Tibial artery (tissue), 4 donors: ENCODE data around the gene DPP4.

Experiments used
- DNase-seq, 2 donors: peaks; one replicate each; pipeline ENCODE4 v3.0.0-alpha.2; 2019
- H3K27ac ChIP-seq, 2 donors: fragments of 200-600 bp; sonication (generic) in 1 of 2; 1 replicate in 1 of 2; 2 replicates in 1 of 2; pipeline ENCODE4 v1.5.1; 2018 to 2019; ENCODE audit warnings: mild to moderate bottlenecking in 1 of 2
- H3K27me3 ChIP-seq, 2 donors: fragments of 200-600 bp; sonication (generic) in 1 of 2; one replicate each; pipeline versions ENCODE4 v1.5.1 to v1.6.0; 2016 to 2019
- H3K36me3 ChIP-seq, 3 donors: fragments of 200-600 bp; sonication (generic) in 2 of 3; one replicate each; pipeline ENCODE4 v1.5.1; 2016 to 2019; ENCODE audit warnings: mild to moderate bottlenecking in 2 of 3
- H3K4me1 ChIP-seq, 4 donors: fragments of 200-600 bp; sonication (generic) in 2 of 4; 1 replicate in 3 of 4; 2 replicates in 1 of 4; pipeline ENCODE4 v1.5.1; 2016 to 2019
- H3K4me3 ChIP-seq, 2 donors: fragments of 200-600 bp; sonication (generic) in 1 of 2; 1 replicate in 1 of 2; 2 replicates in 1 of 2; pipeline ENCODE4 v1.5.1; 2018 to 2019; ENCODE audit warnings: mild to moderate bottlenecking in 2 of 2
- H3K9me3 ChIP-seq, 3 donors: fragments of 200-600 bp; sonication (generic) in 1 of 3; one replicate each; pipeline ENCODE4 v1.5.1; 2016 to 2019
- intact Hi-C: fragments of 100-400 bp; cut with DNase I; formaldehyde crosslinking; loops from one replicate; pipeline ENCODE4 v1.15.0; 2023; ENCODE audit warnings: low total_unique reads
- TF ChIP-seq, protein P1 (sequence below), 2 experiments: fragments of 200-600 bp in 1 of 2; fragments of 450-650 bp in 1 of 2; IDR thresholded peaks; one replicate each; pipeline ENCODE4 v1.5.1; 2017 to 2019; ENCODE audit warnings: antibody characterized with exemption in 2 of 2, mild to moderate bottlenecking in 1 of 2, moderate library complexity in 1 of 2

DPP4 gene

DNA sequence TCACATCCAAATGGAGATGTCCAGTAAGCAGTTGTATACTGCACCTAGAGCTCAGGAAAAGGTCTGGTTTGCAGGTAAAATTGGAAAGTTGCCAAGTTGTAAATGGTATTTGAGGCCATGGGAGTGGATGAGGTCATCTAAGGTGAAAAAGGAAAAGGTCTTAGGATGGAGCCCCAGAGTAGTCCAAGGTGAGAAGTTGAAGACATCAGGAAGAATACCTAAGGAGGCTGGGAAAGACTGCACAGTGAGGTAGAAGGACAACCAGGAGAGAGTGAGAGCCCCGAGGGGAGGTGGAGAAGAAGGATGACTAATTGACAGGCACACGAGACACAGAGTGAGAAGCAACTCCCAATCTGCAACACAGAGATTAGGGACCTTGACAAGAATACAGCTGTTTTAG lies 10.7 kb downstream of the DPP4 start:
- no peak for DNase-seq
- Histone ChIP-seq H3K27ac (no peak overlapping the region), H3K27me3 (no peaks in the 10 kb centered on the region), H3K36me3 (no peaks in the 10 kb centered on the region), H3K4me1 (no peaks in the 10 kb centered on the region), H3K9me3 (no peaks in the 10 kb centered on the region), H3K4me3 (no peak overlapping the region)
- intact Hi-C loops: no loop called here
- TF ChIP-seq, protein P1, sequence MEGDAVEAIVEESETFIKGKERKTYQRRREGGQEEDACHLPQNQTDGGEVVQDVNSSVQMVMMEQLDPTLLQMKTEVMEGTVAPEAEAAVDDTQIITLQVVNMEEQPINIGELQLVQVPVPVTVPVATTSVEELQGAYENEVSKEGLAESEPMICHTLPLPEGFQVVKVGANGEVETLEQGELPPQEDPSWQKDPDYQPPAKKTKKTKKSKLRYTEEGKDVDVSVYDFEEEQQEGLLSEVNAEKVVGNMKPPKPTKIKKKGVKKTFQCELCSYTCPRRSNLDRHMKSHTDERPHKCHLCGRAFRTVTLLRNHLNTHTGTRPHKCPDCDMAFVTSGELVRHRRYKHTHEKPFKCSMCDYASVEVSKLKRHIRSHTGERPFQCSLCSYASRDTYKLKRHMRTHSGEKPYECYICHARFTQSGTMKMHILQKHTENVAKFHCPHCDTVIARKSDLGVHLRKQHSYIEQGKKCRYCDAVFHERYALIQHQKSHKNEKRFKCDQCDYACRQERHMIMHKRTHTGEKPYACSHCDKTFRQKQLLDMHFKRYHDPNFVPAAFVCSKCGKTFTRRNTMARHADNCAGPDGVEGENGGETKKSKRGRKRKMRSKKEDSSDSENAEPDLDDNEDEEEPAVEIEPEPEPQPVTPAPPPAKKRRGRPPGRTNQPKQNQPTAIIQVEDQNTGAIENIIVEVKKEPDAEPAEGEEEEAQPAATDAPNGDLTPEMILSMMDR (IDR thresholded peaks at IDR 0.05): no peak

- no peaks in the 10 kb centered on the region for H3K4me1 ChIP-seq
- H3K9me3 ChIP-seq: peaks cover 0 to 4% (median under 1%) of the 10 kb centered on the region in 3 donors
- H3K27me3 ChIP-seq: no peaks in the 10 kb centered on the region
- no peak overlapping the region for H3K4me3 ChIP-seq
- intact Hi-C loops: no loop called here
- no peak overlapping the region for H3K27ac ChIP-seq
- H3K36me3 ChIP-seq: no peaks in the 10 kb centered on the region
- no peak for DNase-seq
- TF ChIP-seq, protein P1 (IDR thresholded peaks at IDR 0.05): no peak
These were observed 11.5 kb downstream of the DPP4 start for GRCh38 chr2:162062559-162062958.

DNA sequence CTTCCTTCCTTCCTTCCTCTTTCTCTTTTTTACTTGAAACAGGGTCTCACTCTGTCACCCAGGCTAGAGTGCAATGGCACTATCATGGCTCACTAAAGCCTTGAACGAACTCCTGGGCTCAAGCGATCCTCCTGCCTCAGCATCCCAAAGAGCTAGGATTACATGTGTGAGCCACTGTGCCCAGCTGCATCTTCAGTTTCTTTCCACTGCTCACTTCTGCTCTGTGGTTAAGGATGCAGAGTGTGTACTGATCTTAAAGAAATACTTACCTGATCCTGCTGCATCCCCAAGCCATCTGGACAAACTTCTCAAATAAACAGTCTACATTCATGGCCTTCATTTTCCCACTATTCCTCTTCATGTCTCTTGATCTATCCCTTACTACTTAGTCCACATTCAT lies 13.0 kb downstream of the DPP4 start:
- Histone ChIP-seq H3K4me1 (no peaks in the 10 kb centered on the region), H3K36me3 (no peaks in the 10 kb centered on the region), H3K27ac (no peak overlapping the region), H3K9me3 (peaks cover 0 to 18% (median 9%) of the 10 kb centered on the region in 3 donors), H3K27me3 (no peaks in the 10 kb centered on the region), H3K4me3 (no peak overlapping the region)
- TF ChIP-seq, protein P1 (IDR thresholded peaks at IDR 0.05): no peak
- DNase-seq: no peak
- intact Hi-C loops: no loop called here

GRCh38 chr2:162060532-162060931 lies 13.5 kb downstream of the DPP4 start:
- TF ChIP-seq, protein P1 (IDR thresholded peaks at IDR 0.05): no peak
- no peak overlapping the region for H3K27ac ChIP-seq
- no peak overlapping the region for H3K4me3 ChIP-seq
- H3K4me1 ChIP-seq: no peaks in the 10 kb centered on the region
- H3K9me3 ChIP-seq: peaks cover 0 to 18% (median 9%) of the 10 kb centered on the region in 3 donors
- no peaks in the 10 kb centered on the region for H3K36me3 ChIP-seq
- intact Hi-C loops: no loop called here
- DNase-seq: no peak
- H3K27me3 ChIP-seq: no peaks in the 10 kb centered on the region

DNA sequence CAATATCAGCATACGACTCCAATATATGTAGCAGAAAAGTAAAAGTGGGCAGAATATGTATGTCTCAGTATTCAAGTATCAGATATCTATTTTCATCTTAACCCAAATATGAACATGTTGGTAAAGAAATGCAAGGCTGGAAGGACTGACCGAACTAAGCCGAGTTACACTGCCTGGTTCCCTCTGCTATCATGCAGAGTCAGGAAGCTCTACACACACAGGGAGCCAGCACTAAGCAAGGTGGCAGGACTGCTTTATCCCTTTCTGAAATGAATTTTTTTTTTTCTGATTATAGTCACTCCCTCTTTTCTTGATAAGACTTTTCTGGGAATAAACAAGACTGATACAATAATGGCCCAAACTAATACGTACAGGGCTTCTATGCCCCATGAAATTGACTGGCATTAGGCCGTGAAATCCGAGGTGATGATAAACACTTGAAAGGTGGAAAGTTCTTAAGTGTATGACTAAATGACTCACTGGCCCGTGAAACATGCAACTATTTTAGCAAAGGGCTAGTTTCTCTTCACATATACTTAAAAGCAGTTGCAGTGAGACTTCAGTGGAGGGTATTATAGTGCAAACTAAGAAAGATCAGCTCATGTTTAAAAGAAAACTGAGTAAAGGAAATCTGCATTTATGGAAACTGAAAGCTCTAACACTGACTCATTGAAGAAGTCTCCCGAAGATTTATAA lies 14.9 kb downstream of the DPP4 start:
- Histone ChIP-seq H3K4me1 (no peaks in the 10 kb centered on the region), H3K36me3 (no peaks in the 10 kb centered on the region), H3K4me3 (no peak overlapping the region), H3K27ac (no peak overlapping the region), H3K27me3 (no peaks in the 10 kb centered on the region), H3K9me3 (peaks cover 0 to 18% (median 9%) of the 10 kb centered on the region in 3 donors)
- TF ChIP-seq, protein P1 (IDR thresholded peaks at IDR 0.05): no peak
- DNase-seq: no peak
- intact Hi-C loops: no loop called here
